HG02981 (cell line): Measurements from ENCODE around the gene CD34.

Source experiments
- ATAC-seq: cut with Tn5 transposase; IDR thresholded peaks from one replicate; pipeline ENCODE4 v1.9.1; 2021; ENCODE audit warnings: mild to moderate bottlenecking, moderate library complexity; ENCODE audit not compliant: unreplicated experiment

Gene CD34

DNA sequence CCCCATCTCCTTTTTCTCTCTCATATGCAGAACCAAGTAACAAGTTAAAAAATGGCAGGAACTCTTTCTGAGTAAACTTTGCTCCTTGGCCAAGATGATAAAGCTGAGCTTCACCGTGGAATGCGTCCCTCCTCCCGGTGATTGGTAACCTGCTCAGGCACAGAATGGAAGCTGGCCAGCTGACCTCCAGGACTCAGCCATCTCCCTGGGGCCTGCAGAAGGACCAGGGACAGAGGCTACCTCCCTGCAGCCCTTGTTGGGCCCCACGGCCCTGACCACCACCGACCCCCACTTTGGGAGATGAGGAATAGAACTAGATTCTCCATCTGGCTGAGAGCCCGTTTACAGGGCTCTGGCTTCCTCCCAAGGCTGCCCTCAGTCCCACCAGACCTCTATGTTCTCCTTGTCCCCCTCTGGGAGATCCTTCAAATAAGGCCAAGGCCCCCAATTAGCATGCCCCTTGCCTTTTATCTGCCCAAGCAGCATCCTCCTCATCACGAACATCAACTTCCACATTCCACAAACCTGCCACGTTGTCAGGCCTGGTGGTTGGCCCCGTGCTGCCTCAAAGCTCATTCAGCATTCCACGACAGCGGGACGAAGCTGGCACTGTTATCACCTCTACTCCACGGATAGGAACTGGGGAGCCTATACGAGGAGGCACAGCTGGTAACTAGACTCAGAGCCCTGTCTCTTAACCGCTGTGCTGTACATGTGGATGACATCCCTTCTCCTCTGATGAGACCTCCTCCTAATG lies 74.2 kb downstream of the CD34 start:
- no peak for ATAC-seq

DNA sequence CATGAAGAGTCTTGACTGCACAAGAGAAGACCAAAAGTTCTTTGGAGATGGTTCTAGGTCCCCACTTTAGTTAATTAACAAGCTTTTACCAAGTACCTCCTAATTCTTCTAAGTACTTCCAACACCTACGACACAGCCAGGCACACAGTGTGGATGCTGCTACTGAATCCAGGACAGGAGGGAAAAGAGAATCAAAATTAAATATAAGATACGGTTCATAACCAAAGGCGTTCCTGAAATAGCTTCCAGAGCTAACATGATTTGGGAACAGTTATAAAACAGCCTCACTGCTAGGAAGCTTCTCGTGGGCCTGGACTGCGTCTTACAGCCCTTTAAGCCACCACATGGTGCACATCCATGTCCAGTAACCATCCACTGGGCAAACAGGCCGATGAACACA lies 75.0 kb downstream of the CD34 start:
- no peak for ATAC-seq

DNA sequence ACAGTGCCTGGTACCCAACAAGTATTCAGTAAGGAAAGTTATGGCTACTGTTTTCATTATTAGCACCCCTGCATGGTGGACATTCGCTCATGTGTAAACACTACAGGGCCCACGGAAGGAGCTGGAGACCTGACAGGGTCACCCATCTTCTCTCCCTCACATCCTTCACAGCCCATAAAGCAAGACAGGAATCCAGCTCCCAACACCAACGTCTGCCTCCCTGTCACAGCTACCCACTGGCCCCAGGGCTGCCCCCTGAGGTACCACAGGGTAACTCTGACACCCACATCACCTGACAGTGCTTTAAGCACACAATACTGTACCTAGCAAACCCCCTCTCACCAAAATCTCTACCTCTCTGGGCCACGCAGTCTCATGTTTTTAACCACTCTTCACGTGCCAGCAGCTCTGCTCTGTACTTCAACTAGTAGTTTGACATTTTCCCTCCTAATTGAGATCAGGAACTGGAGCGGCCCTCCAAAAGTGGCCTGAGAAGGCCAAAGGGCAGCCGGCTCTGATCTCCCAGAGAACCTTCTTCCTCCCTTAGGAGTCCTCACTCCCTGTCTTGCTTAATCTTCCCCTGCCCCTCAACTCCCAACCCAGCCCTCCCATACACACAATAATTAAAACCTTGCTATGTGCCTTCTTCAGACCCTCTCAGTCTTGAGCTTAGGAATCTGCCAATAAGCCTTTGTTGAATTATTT lies 76.8 kb downstream of the CD34 start:
- no peak for ATAC-seq

DNA sequence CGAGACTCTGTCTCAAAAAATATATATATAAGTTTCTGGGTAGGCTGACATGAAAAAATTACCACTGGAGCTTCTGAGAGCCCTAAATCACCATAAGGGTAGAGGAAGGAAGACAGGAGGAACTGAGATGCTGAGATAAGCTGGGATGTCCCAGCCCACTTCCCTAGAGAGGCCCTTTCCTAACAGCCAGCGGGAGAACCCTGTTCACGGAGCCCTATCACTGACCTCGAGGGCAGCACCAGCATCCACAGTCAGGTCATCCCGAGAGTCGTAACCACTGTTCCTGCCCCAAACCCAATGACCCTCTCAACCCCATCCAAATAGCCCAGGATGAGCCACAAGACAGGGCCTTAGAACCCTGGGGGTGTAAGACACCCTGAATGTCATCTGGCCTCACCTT lies 77.5 kb downstream of the CD34 start:
- ATAC-seq = no peak

DNA sequence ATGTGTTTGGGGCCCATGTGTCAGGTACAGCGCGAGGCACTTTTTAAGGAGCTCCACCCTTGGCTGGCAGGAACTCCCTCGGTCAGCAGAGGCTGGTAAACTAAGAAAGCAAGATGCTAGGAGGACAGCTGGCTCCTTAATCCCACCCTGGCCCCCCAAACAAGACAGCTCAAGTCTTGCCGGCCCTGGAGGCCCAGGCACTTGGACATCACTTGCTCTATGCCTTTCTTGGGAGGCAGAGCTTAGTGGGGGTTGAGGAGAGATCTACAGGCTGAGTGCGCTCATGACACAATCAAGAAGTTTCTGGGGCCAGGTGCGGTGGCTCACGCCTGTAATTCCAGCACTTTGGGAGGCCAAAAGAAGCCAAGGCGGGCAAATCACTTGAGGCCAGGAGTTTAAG lies 78.1 kb downstream of the CD34 start:
- ATAC-seq = no peak

DNA sequence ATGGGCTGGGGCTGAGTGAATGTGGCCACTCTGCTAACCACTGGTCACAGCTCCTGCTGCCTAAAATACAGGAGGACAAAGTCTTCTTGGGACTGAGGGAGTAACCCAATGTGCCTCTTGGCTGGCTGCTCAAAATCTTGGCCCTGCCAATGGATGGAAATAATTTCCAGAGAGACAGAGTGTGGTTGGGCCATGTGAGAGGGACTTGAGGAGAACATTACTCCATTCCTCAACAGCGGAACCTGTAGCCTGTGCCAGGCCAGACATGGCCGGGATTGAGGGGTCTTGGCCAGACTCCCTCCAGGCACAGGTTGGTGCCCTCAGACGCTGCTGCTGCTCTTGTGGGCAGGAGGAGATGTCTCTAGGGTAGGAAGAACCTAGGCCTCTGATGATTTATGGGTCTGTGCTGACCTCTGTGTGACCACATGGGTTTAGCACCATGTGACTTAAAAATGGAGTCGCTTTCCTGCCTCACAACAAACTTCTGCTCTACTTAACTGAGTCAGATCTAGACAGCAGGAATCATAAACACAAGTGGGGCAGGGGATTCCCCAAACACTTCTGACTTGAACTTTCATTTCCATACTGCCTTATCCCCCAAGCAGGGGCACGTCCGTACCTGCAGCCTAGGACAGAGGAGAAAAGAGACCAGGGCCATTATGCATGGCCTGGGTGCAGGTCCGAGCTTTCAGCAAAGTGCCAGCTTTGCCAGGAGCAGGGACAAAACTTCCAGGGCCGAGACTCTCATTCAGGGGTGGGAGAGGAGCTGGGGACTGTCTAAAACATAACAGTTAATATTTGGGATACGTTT lies 79.2 kb downstream of the CD34 start:
- peak; percentile 87 for ATAC-seq
